H1 (cell line): Measurements from ENCODE around the gene MIER2. TPM values are rescaled to one million over a fixed set of nuclear protein-coding genes. Genes with fewer than 3 reads are reported as not detected.

Experiments used
- CTCF ChIA-PET: fragments of 300-600 bp; sonication (Branson Sonifier 250); formaldehyde crosslinking; loops from one replicate; lab custom pipeline; 2021; ENCODE audit not compliant: partially characterized antibody; lab: Charles Lee
- POLR2A ChIA-PET: fragments of 300-600 bp; sonication (Branson Sonifier 250); formaldehyde crosslinking; loops from one replicate; lab custom pipeline; 2021; ENCODE audit warnings: inconsistent platforms; ENCODE audit not compliant: partially characterized antibody; lab: Charles Lee
- DNase-seq, 2 experiments: peaks; one replicate each; pipeline versions ENCODE4 v3.0.0 to v3.0.0-alpha.2; 2010 to 2022; ENCODE audit warnings: low spot score in 2 of 2, low read depth in 1 of 2, mixed read lengths in 1 of 2
- FAIRE-seq: peaks from 2 replicates; lab custom pipeline; 2011; peaks lifted over from hg19 to GRCh38; lab: Jason Lieb, UNC
- H2AFZ ChIP-seq: 2 replicates; pipeline ENCODE4 v1.8.1; 2012; ENCODE audit warnings: low read length, inconsistent platforms
- H2AK5ac ChIP-seq: 2 replicates; pipeline ENCODE4 v1.6.1; 2013; ENCODE audit warnings: low read depth, low read length
- H2BK120ac ChIP-seq: replicated peaks from 2 replicates; pipeline ENCODE3; 2013; ENCODE audit warnings: low read depth, low read length, inconsistent platforms
- H2BK12ac ChIP-seq: 2 replicates; pipeline ENCODE4 v1.6.1; 2013; ENCODE audit warnings: low read depth, low read length
- H2BK15ac ChIP-seq: 2 replicates; pipeline ENCODE4 v1.6.1; 2013; ENCODE audit warnings: low read length
- H2BK20ac ChIP-seq: 2 replicates; pipeline ENCODE4 v1.6.1; 2013; ENCODE audit warnings: low read length
- H2BK5ac ChIP-seq: 2 replicates; pipeline ENCODE4 v1.6.1; 2013; ENCODE audit warnings: low read depth, low read length
- H3K14ac ChIP-seq: 2 replicates; pipeline ENCODE4 v1.6.1; 2013; ENCODE audit warnings: inconsistent platforms; ENCODE audit not compliant: insufficient read length
- H3K18ac ChIP-seq: 2 replicates; pipeline ENCODE4 v1.6.1; 2013; ENCODE audit warnings: low read length; ENCODE audit errors: extremely low read depth
- H3K23ac ChIP-seq: 2 replicates; pipeline ENCODE4 v1.6.1; 2013; ENCODE audit warnings: inconsistent platforms; ENCODE audit not compliant: insufficient read length
- H3K23me2 ChIP-seq: 2 replicates; pipeline ENCODE4 v1.6.1; 2013; ENCODE audit warnings: low read depth, low read length
- H3K27ac ChIP-seq: 2 replicates; pipeline ENCODE4 v1.6.1; 2011; ENCODE audit warnings: low read depth, low read length, inconsistent platforms
- H3K27me3 ChIP-seq, 4 experiments: replicated peaks in 1 of 4; 1 replicate in 1 of 4; 2 replicates in 3 of 4; pipeline versions ENCODE4 v1.6.1 to v1.8.1; 2011 to 2013; ENCODE audit warnings: low read length in 3 of 4, mild to moderate bottlenecking in 3 of 4, inconsistent platforms in 2 of 4, mixed read lengths in 2 of 4, moderate library complexity in 1 of 4; ENCODE audit not compliant: control insufficient read depth in 3 of 4, insufficient read depth in 3 of 4; ENCODE audit errors: extremely low read depth in 1 of 4
- H3K36me3 ChIP-seq, 4 experiments: 2 replicates each; pipeline versions ENCODE4 v1.6.1 to v1.8.1; 2011 to 2013; ENCODE audit warnings: mild to moderate bottlenecking in 4 of 4, low read length in 3 of 4, moderate library complexity in 2 of 4, control low read depth in 1 of 4, inconsistent platforms in 1 of 4; ENCODE audit not compliant: insufficient read depth in 4 of 4, control insufficient read depth in 2 of 4
- H3K4ac ChIP-seq: replicated peaks from 2 replicates; pipeline ENCODE3; 2013; ENCODE audit warnings: low read length, low read depth, mixed read lengths, inconsistent platforms; ENCODE audit not compliant: insufficient read length
- H3K4me1 ChIP-seq, 4 experiments: replicated peaks in 1 of 4; 1 replicate in 1 of 4; 2 replicates in 3 of 4; pipeline versions ENCODE4 v1.6.1 to v1.8.1; 2011 to 2013; ENCODE audit warnings: low read length in 3 of 4, inconsistent platforms in 2 of 4, mixed read lengths in 1 of 4; ENCODE audit not compliant: insufficient read depth in 4 of 4, control insufficient read depth in 3 of 4
- H3K4me2 ChIP-seq, 2 experiments: 2 replicates each; pipeline versions ENCODE4 v1.6.1 to v1.8.1; 2011 to 2013; ENCODE audit warnings: low read depth in 2 of 2, low read length in 2 of 2, control low read depth in 1 of 2, inconsistent platforms in 1 of 2, mild to moderate bottlenecking in 1 of 2; ENCODE audit not compliant: insufficient read depth in 1 of 2
- H3K4me3 ChIP-seq, 4 experiments: fragments of 200-600, 300-600 bp in 1 of 4; sonication (generic), shearing (Covaris generic), sonication (Bioruptor Twin) in 1 of 4; 2 replicates each; pipeline versions ENCODE4 v1.5.1 to v1.8.1; 2011 to 2016; ENCODE audit warnings: low read length in 4 of 4, low read depth in 3 of 4, control low read depth in 2 of 4, inconsistent platforms in 2 of 4, mild to moderate bottlenecking in 2 of 4, mixed read lengths in 1 of 4, moderate library complexity in 1 of 4; ENCODE audit not compliant: insufficient read depth in 2 of 4; ENCODE audit errors: extremely low read depth in 1 of 4
- H3K56ac ChIP-seq: replicated peaks from 2 replicates; pipeline ENCODE3; 2013; ENCODE audit warnings: low read depth, mild to moderate bottlenecking, mixed read lengths, low read length, inconsistent platforms; ENCODE audit not compliant: insufficient read length
- H3K79me1 ChIP-seq: 2 replicates; pipeline ENCODE4 v1.6.1; 2013; ENCODE audit warnings: low read depth, low read length, control low read depth
- H3K79me2 ChIP-seq, 2 experiments: 2 replicates each; pipeline versions ENCODE4 v1.6.1 to v1.8.1; 2012 to 2013; ENCODE audit warnings: low read length in 2 of 2, mild to moderate bottlenecking in 2 of 2, inconsistent platforms in 1 of 2; ENCODE audit not compliant: insufficient read depth in 2 of 2, control insufficient read depth in 1 of 2
- H3K9ac ChIP-seq, 4 experiments: replicated peaks in 1 of 4; 1 replicate in 1 of 4; 2 replicates in 3 of 4; pipeline versions ENCODE4 v1.6.1 to v1.8.1; 2011 to 2013; ENCODE audit warnings: low read depth in 3 of 4, low read length in 3 of 4, control low read depth in 2 of 4, mild to moderate bottlenecking in 2 of 4, moderate library complexity in 2 of 4, inconsistent platforms in 1 of 4; ENCODE audit errors: extremely low read depth in 1 of 4
- H3K9me3 ChIP-seq, 2 experiments: 2 replicates each; pipeline versions ENCODE4 v1.6.1 to v1.8.1; 2012 to 2013; ENCODE audit warnings: mild to moderate bottlenecking in 2 of 2, moderate library complexity in 2 of 2, control low read depth in 1 of 2, inconsistent platforms in 1 of 2, low read depth in 1 of 2, low read length in 1 of 2, mixed read lengths in 1 of 2; ENCODE audit not compliant: insufficient read depth in 2 of 2
- H4K20me1 ChIP-seq, 2 experiments: replicated peaks in 1 of 2; 2 replicates each; pipeline versions ENCODE3 to v1.8.1; 2011 to 2013; ENCODE audit warnings: inconsistent platforms in 2 of 2, low read length in 2 of 2, mild to moderate bottlenecking in 1 of 2; ENCODE audit not compliant: insufficient read depth in 2 of 2, control insufficient read depth in 1 of 2
- H4K5ac ChIP-seq: 2 replicates; pipeline ENCODE4 v1.6.1; 2013; ENCODE audit warnings: low read length, low read depth, mixed read lengths, inconsistent platforms; ENCODE audit not compliant: insufficient read length
- H4K8ac ChIP-seq: 2 replicates; pipeline ENCODE4 v1.8.0; 2013; ENCODE audit warnings: mild to moderate bottlenecking, moderate library complexity, low read length, inconsistent platforms; ENCODE audit not compliant: insufficient read depth; ENCODE audit errors: extremely low read depth
- H4K91ac ChIP-seq: replicated peaks from 2 replicates; pipeline ENCODE3; 2013; ENCODE audit warnings: low read length, mixed read lengths, inconsistent platforms; ENCODE audit not compliant: insufficient read length
- BRCA1 ChIP-seq: IDR thresholded peaks from 2 replicates; pipeline ENCODE4 v1.6.1; 2012; ENCODE audit warnings: low read depth, low read length, improper control_type of control experiment
- CBX5 ChIP-seq: fragments of 300-800, 300-1000 bp; sonication (generic); IDR thresholded peaks from 2 replicates; pipeline ENCODE4 v1.7.1; 2016; ENCODE audit warnings: antibody characterized with exemption, low read length, low read depth
- TEAD4 ChIP-seq: IDR thresholded peaks from 2 replicates; pipeline ENCODE4 v1.6.1; 2012; ENCODE audit warnings: low read depth, low read length, inconsistent platforms, mixed read lengths
- WGBS, 2 experiments: shearing (Covaris generic) in 1 of 2; methylation state at CpG; one replicate each; pipeline versions ENCODE4 v1.1.6 to v1.1.7; 2013 to 2015; ENCODE audit warnings: low lambda C conversion rate in 2 of 2, mixed read lengths in 2 of 2, inconsistent platforms in 1 of 2, low coverage in 1 of 2, missing lambda C conversion rate in 1 of 2; ENCODE audit not compliant: insufficient replicate concordance in 2 of 2, insufficient coverage in 1 of 2, insufficient read length in 1 of 2; ENCODE audit errors: extremely low coverage in 1 of 2, missing lambda C conversion rate in 1 of 2; 5-methylcytosine and 5-hydroxymethylcytosine counted together
- polyA plus RNA-seq, 7 experiments: library from polyadenylated mRNA; depleted of rRNA in 3 of 7; stranded (reverse) in 5 of 7; unstranded in 2 of 7; fragments of >200 nt in 5 of 7; fragments of 200-250 nt in 2 of 7; gene quantifications; 1 replicate in 5 of 7; 2 replicates in 1 of 7; 4 replicates in 1 of 7; pipeline versions ENCODE4 v1.2.1 to v1.2.3, GENCODE V29; 2011 to 2013; ENCODE audit warnings: missing spikeins in 2 of 7, mixed read lengths in 2 of 7
- total RNA-seq: library from RNA; stranded (reverse); fragmentation: NEBNext Ultra II Directional; extraction: Animal tissue kit (Norgen Biotek cat#: 25700); gene quantifications from 2 replicates; pipeline ENCODE4 v1.2.1, GENCODE V29; 2021

Gene MIER2
- total and polyA plus RNA-seq, 2 of the 8 experiments (the other 6 are each of a cell fraction or from before 2014, with no cell fraction given), result 30.3 to 48.3 TPM

GRCh38 chr19:318509-318774 is 26.2 kb downstream of the MIER2 start:
- H3K23ac ChIP-seq, result no peak overlapping the region
- no peak overlapping the region for H2BK12ac ChIP-seq
- H3K14ac ChIP-seq, result no peak overlapping the region
- no peak overlapping the region for H4K5ac ChIP-seq
- H3K79me2 ChIP-seq, result peaks cover 15 to 37% of the 10 kb centered on the region in 2 experiments
- H3K4ac ChIP-seq, result no peak overlapping the region
- H3K27ac ChIP-seq, result no peak overlapping the region
- H2BK15ac ChIP-seq, result no peak overlapping the region
- H3K79me1 ChIP-seq, result peaks cover 13% of the 10 kb centered on the region
- peaks cover 1 to 22% of the 10 kb centered on the region in 2 experiments for H4K20me1 ChIP-seq
- H3K4me2 ChIP-seq, result no peak overlapping the region
- no peak overlapping the region for H3K4me3 ChIP-seq
- DNase-seq (no peak), FAIRE-seq (no peak)
- POLR2A ChIA-PET, result no interaction called here
- H4K91ac ChIP-seq, result no peak overlapping the region
- H2BK5ac ChIP-seq, result no peak overlapping the region
- no peak overlapping the region for H3K56ac ChIP-seq
- H3K9me3 ChIP-seq, result peaks cover 8 to 14% of the 10 kb centered on the region in 2 experiments; a peak in 3 of 4 replicates
- peaks cover 3% of the 10 kb centered on the region; the same call in 1 of the 2 replicates for H3K23me2 ChIP-seq
- H4K8ac ChIP-seq, result no peak overlapping the region
- H3K9ac ChIP-seq, result no peak overlapping the region
- H3K18ac ChIP-seq, result no peak overlapping the region
- H2BK120ac ChIP-seq, result no peak overlapping the region
- H2BK20ac ChIP-seq, result no peak overlapping the region
- no peaks in the 10 kb centered on the region for H3K27me3 ChIP-seq
- WGBS, 2 experiments, result 92% methylated on average over 5 of the region's 5 CpGs; no CpG with 5 or more reads in 1 of the 2 experiments
- CTCF ChIA-PET, result interaction anchor here (0.7 kb wide), 1 partner anchor 39 kb away, joined by 4 read pairs; no protein-coding TSS in a partner anchor
- H2AFZ ChIP-seq, result no peak overlapping the region
- peaks cover 5 to 47% (median 21%) of the 10 kb centered on the region in 4 experiments for H3K36me3 ChIP-seq
- no peak overlapping the region for H2AK5ac ChIP-seq
- no peaks in the 10 kb centered on the region for H3K4me1 ChIP-seq
- TF ChIP-seq CBX5 (no peak), BRCA1 (no peak), TEAD4 (no peak)
